Measurements from ENCODE around the gene PRKCH. TPM values are rescaled to one million over a fixed set of nuclear protein-coding genes. Genes with fewer than 3 reads are reported as not detected.

The PRKCH gene
- polyA plus RNA-seq, 4 donors, result 5.9 to 17.3 (median 12.9) TPM

DNA sequence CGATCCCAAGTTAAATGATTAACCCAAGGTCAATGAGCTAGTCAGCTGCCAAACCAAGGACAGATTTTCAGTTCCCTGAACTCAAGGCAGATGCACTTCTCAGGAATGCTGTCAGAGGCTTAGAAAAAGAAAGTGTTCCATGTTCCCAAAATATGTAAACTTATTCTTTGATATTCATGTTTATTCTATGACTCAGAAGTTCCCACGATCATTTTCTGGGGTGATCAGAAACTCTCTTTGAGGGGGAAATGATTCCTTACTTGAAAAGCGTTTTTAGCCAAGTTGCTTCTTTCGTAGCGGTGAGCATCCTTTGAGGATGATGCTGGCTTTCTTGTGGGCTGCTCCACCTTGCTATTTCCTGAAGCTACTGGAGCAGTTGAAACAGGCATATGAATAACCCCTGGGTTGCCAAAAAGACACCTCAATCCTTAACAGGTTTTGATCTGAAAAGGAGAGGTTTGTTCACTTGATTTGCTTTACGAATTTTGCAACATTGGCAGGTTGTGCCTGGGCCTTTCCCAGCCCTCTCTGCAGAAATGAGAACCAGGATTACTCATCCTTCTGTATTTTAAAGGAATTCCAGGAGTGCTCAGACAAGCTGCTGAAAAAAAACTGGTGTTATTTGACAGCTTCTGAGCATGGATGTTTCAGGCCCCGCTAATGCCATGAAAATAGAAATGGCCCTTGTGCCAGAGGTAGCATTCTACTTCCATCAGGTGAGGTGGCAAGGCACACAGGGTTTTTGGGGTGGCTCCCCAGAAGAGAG, 252.6 kb downstream of the PRKCH start:
- Histone ChIP-seq H3K4me1 (ENCODE audit: control insufficient read depth in 3 of 3, insufficient read depth in 2 of 3, low read depth in 1 of 3, low read length in 2 of 3) (peaks cover 0 to 7% (median under 1%) of the 10 kb centered on the region in 3 donors), H3K27ac (ENCODE audit: low read depth in 1 of 3, low read length in 2 of 3) (peak overlapping the region in 1 of 3 donors; percentile 41), H3K27me3 (ENCODE audit: control insufficient read depth in 3 of 3, insufficient read depth in 3 of 3, low read length in 3 of 3) (peaks cover 0 to 7% (median 0%) of the 10 kb centered on the region in 3 donors), H3K4me3 (ENCODE audit: low read depth in 1 of 3, low read length in 3 of 3) (no peak overlapping the region), H3K9me3 (ENCODE audit: control insufficient read depth in 2 of 2, insufficient read depth in 1 of 2, low read depth in 1 of 2, low read length in 1 of 2) (no peaks in the 10 kb centered on the region), H3K36me3 (ENCODE audit: control insufficient read depth in 3 of 3, insufficient read depth in 2 of 3, low read depth in 1 of 3, low read length in 3 of 3) (no peaks in the 10 kb centered on the region)
- DNase-seq, result peak; percentile 13 to 44
- no peak for FAIRE-seq
- WGBS, 3 donors, result 60 to 68% (median 62%) methylated on average over 7 of the region's 7 CpGs

DNA sequence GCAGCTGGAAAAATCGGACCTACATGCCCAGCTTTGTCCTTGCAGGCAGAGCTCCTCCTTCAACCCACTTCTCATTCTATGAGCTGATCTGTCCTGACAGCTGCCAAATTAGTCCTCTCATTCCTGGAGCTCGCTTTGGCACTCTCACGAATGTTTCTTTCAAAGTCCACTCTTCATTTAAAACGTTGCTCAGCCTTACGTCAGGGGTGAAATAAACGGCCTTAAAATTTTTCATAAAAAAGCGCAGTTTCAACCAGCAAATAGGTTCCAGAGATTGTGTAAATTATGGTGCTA, 253.1 kb downstream of the PRKCH start:
- H3K27ac ChIP-seq (ENCODE audit: low read depth in 1 of 3, low read length in 2 of 3), result no peak overlapping the region
- DNase-seq (no peak), FAIRE-seq (no peak)
- H3K27me3 ChIP-seq (ENCODE audit: control insufficient read depth in 3 of 3, insufficient read depth in 3 of 3, low read length in 3 of 3), result peaks cover 0 to 4% (median 0%) of the 10 kb centered on the region in 3 donors
- no peaks in the 10 kb centered on the region for H3K9me3 ChIP-seq (ENCODE audit: control insufficient read depth in 2 of 2, insufficient read depth in 1 of 2, low read depth in 1 of 2, low read length in 1 of 2)
- no peaks in the 10 kb centered on the region for H3K36me3 ChIP-seq (ENCODE audit: control insufficient read depth in 3 of 3, insufficient read depth in 2 of 3, low read depth in 1 of 3, low read length in 3 of 3)
- H3K4me3 ChIP-seq (ENCODE audit: low read depth in 1 of 3, low read length in 3 of 3), result no peak overlapping the region
- WGBS, 3 donors, result 50 to 85% (median 74%) methylated on average over 7 of the region's 7 CpGs
- peaks cover 0 to 6% (median 0%) of the 10 kb centered on the region in 3 donors for H3K4me1 ChIP-seq (ENCODE audit: control insufficient read depth in 3 of 3, insufficient read depth in 2 of 3, low read depth in 1 of 3, low read length in 2 of 3)

DNA sequence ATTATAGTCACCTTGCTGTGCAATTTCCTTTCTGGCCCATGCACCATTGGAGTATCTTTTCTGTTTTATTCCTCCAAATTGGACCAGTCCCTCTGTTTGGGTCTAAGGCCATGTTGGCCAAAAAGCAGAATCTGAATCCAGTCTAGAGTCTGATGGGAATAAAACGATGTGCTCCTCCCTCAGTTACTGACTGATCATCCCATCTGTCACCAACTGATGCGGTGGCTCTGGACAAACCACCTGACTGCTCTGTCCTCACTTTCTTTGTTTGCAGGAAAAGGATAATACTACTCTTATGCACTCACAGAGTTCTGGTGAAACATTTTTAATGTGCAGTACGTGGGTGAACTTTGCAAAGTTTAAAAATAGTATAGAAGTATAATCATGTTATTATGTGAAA, 253.7 kb downstream of the PRKCH start:
- 90 to 94% (median 93%) methylated on average over 3 of the region's 3 CpGs for WGBS, 3 donors

DNA sequence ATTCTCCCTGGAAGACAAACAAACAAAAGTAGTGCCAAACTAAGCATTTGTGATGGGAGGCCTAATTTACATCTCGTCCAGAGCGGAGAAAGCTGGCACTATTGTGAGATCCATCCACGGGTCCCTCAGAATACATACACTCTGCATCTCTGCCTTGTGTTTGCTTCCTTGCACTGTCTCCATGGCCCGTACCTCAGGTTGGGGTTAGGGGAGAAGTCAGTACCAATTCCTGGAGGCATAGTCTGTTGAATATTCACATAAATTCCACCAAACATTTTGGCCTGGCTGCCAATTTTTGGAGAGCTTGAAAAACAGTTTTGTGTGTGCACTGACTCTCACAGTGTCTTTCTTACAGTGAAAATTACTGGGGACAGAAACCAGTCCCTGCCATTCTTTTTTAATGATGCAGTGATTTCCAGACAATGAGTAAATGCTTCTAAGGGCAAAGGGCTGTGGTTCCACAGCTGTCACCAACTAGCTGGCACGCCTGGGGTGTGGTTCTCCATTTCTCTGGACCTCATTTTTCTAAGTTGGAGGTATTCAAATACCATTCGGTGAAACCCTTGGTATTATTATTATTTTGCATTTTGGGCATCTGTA, 254.3 kb downstream of the PRKCH start:
- Histone ChIP-seq H3K36me3 (ENCODE audit: control insufficient read depth in 3 of 3, insufficient read depth in 2 of 3, low read depth in 1 of 3, low read length in 3 of 3) (no peaks in the 10 kb centered on the region), H3K27me3 (ENCODE audit: control insufficient read depth in 3 of 3, insufficient read depth in 3 of 3, low read length in 3 of 3) (no peaks in the 10 kb centered on the region), H3K4me1 (ENCODE audit: control insufficient read depth in 3 of 3, insufficient read depth in 2 of 3, low read depth in 1 of 3, low read length in 2 of 3) (peaks cover 0 to 4% (median 0%) of the 10 kb centered on the region in 3 donors), H3K4me3 (ENCODE audit: low read depth in 1 of 3, low read length in 3 of 3) (no peak overlapping the region), H3K9me3 (ENCODE audit: control insufficient read depth in 2 of 2, insufficient read depth in 1 of 2, low read depth in 1 of 2, low read length in 1 of 2) (no peaks in the 10 kb centered on the region), H3K27ac (ENCODE audit: low read depth in 1 of 3, low read length in 2 of 3) (no peak overlapping the region)
- 71 to 81% (median 77%) methylated on average over 6 of the region's 6 CpGs for WGBS, 3 donors
- FAIRE-seq (no peak), DNase-seq (peak in 1 of 2 donors; percentile 28)

More for the DNA sequence above, 253.7 kb downstream of the PRKCH start:
- Histone ChIP-seq H3K4me3 (ENCODE audit: low read depth in 1 of 3, low read length in 3 of 3) (no peak overlapping the region), H3K4me1 (ENCODE audit: control insufficient read depth in 3 of 3, insufficient read depth in 2 of 3, low read depth in 1 of 3, low read length in 2 of 3) (peaks cover 0 to 4% (median 0%) of the 10 kb centered on the region in 3 donors), H3K27me3 (ENCODE audit: control insufficient read depth in 3 of 3, insufficient read depth in 3 of 3, low read length in 3 of 3) (no peaks in the 10 kb centered on the region), H3K9me3 (ENCODE audit: control insufficient read depth in 2 of 2, insufficient read depth in 1 of 2, low read depth in 1 of 2, low read length in 1 of 2) (no peaks in the 10 kb centered on the region), H3K27ac (ENCODE audit: low read depth in 1 of 3, low read length in 2 of 3) (no peak overlapping the region), H3K36me3 (ENCODE audit: control insufficient read depth in 3 of 3, insufficient read depth in 2 of 3, low read depth in 1 of 3, low read length in 3 of 3) (no peaks in the 10 kb centered on the region)
- FAIRE-seq, result no peak
- no peak for DNase-seq

DNA sequence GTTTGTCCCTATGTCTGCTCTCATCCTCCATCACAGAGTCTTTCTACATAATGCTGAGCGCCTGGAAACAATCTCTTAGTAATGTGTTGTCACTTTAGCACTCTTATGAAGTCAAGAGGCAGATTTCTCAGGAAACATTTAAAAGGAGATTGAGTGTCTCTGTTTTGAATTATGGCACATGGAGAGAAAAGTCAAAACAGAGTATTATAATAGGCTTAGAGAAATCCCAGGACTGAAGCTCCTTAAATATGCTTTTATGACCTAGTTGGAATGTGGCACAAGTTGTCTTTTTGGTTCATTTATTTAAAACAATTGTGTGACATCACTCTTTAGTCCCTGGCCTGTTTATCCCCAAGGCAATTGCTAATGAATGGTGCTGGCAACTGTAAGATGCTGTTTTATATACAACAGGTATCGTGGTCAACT, 256.1 kb downstream of the PRKCH start:
- no peaks in the 10 kb centered on the region for H3K36me3 ChIP-seq (ENCODE audit: control insufficient read depth in 3 of 3, insufficient read depth in 2 of 3, low read depth in 1 of 3, low read length in 3 of 3)
- H3K4me1 ChIP-seq (ENCODE audit: control insufficient read depth in 3 of 3, insufficient read depth in 2 of 3, low read depth in 1 of 3, low read length in 2 of 3), result peaks cover 0 to 4% (median 0%) of the 10 kb centered on the region in 3 donors
- H3K9me3 ChIP-seq (ENCODE audit: control insufficient read depth in 2 of 2, insufficient read depth in 1 of 2, low read depth in 1 of 2, low read length in 1 of 2), result no peaks in the 10 kb centered on the region
- DNase-seq (no peak), FAIRE-seq (no peak)
- WGBS, 3 donors, result 89 to 98% (median 96%) methylated on average over 2 of the region's 2 CpGs
- no peaks in the 10 kb centered on the region for H3K27me3 ChIP-seq (ENCODE audit: control insufficient read depth in 3 of 3, insufficient read depth in 3 of 3, low read length in 3 of 3)
- H3K4me3 ChIP-seq (ENCODE audit: low read depth in 1 of 3, low read length in 3 of 3), result no peak overlapping the region
- H3K27ac ChIP-seq (ENCODE audit: low read depth in 1 of 3, low read length in 2 of 3), result no peak overlapping the region

DNA sequence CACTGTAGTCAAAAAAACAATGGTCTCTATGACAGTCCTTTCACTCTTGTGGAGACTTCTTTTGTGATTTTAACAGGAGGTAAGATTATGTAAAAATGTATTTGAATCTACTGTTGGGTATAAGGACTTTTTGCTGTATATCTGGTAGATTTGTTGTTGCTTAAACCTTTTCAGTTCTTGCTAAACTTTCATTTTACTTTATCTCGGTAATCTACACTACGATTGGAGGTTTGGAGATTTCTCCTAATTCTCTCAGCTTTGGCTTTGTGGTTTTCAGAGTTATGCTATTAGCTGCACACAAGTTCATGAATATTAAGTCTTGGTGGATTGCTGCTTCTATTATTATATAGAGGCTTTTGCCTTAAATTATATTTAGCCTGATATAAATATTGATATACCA, 257.4 kb downstream of the PRKCH start:
- no peak for FAIRE-seq
- no peaks in the 10 kb centered on the region for H3K9me3 ChIP-seq (ENCODE audit: control insufficient read depth in 2 of 2, insufficient read depth in 1 of 2, low read depth in 1 of 2, low read length in 1 of 2)
- no peaks in the 10 kb centered on the region for H3K36me3 ChIP-seq (ENCODE audit: control insufficient read depth in 3 of 3, insufficient read depth in 2 of 3, low read depth in 1 of 3, low read length in 3 of 3)
- H3K4me3 ChIP-seq (ENCODE audit: low read depth in 1 of 3, low read length in 3 of 3), result no peak overlapping the region
- 57 to 82% (median 77%) methylated on average over 2 of the region's 2 CpGs for WGBS, 3 donors
- H3K27me3 ChIP-seq (ENCODE audit: control insufficient read depth in 3 of 3, insufficient read depth in 3 of 3, low read length in 3 of 3), result no peaks in the 10 kb centered on the region
- DNase-seq, result no peak
- H3K4me1 ChIP-seq (ENCODE audit: control insufficient read depth in 3 of 3, insufficient read depth in 2 of 3, low read depth in 1 of 3, low read length in 2 of 3), result no peaks in the 10 kb centered on the region
- no peak overlapping the region for H3K27ac ChIP-seq (ENCODE audit: low read depth in 1 of 3, low read length in 2 of 3)

DNA sequence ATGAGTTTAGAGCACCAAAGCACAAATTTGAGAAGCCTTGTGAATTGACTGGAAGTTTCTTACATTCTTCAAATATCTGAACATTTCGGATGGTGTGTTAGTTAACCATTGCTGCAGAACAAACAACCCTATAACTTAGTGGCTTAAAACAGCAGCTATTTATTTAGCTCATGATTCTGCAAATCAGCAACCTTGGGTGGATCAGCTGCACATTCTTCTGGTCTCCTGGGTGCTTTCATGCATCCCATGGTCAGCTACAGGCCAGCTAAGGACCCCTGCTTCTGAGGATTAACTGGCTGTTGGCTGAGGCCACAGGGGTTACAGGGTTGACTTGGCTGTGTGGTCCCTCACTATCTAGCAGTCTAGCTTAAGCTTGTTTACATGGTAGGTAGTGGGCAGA, 260.0 kb downstream of the PRKCH start:
- H3K4me3 ChIP-seq (ENCODE audit: low read depth in 1 of 3, low read length in 3 of 3), result no peak overlapping the region
- DNase-seq (no peak), FAIRE-seq (no peak)
- WGBS, 3 donors, result 77 to 90% (median 83%) methylated on average over 1 of the region's 1 CpG
- H3K36me3 ChIP-seq (ENCODE audit: control insufficient read depth in 3 of 3, insufficient read depth in 2 of 3, low read depth in 1 of 3, low read length in 3 of 3), result no peaks in the 10 kb centered on the region
- no peaks in the 10 kb centered on the region for H3K9me3 ChIP-seq (ENCODE audit: control insufficient read depth in 2 of 2, insufficient read depth in 1 of 2, low read depth in 1 of 2, low read length in 1 of 2)
- H3K27me3 ChIP-seq (ENCODE audit: control insufficient read depth in 3 of 3, insufficient read depth in 3 of 3, low read length in 3 of 3), result no peaks in the 10 kb centered on the region
- peaks cover 0 to 3% (median 2%) of the 10 kb centered on the region in 3 donors for H3K4me1 ChIP-seq (ENCODE audit: control insufficient read depth in 3 of 3, insufficient read depth in 2 of 3, low read depth in 1 of 3, low read length in 2 of 3)
- no peak overlapping the region for H3K27ac ChIP-seq (ENCODE audit: low read depth in 1 of 3, low read length in 2 of 3)

DNA sequence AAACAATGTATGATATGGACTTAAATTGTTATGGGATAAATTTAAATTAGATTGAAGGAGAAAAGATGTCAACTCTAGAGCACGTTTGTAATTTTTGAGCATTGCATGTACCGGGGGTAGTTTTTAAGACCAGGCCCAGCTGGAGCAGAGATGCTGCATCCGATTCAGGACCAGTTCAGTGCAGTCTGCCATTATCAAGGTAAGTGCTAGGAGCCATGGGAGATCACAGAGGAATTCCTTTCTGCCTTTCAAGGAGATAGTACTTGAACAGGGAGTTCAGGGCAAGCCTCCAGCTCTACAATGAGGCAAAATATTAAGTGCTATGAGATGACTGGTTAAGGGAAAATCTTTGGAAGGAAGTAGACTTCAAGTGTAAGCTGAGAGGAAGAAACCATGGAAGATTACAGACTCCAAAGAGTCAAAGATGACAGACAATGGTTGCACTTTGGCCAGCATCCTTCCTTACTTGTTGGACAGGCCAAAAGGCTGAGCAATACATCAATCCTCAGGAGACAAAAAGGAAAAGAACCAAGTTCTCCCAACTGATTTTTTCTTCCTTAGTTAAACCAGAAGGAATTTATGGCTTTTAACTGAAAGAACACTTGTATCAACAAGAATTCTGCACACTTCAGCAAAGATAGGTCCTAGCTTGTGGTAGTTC, 260.7 kb downstream of the PRKCH start:
- Histone ChIP-seq H3K27ac (ENCODE audit: low read depth in 1 of 3, low read length in 2 of 3) (peak overlapping the region in 1 of 3 donors; percentile 42), H3K4me3 (ENCODE audit: low read depth in 1 of 3, low read length in 3 of 3) (no peak overlapping the region), H3K36me3 (ENCODE audit: control insufficient read depth in 3 of 3, insufficient read depth in 2 of 3, low read depth in 1 of 3, low read length in 3 of 3) (no peaks in the 10 kb centered on the region), H3K27me3 (ENCODE audit: control insufficient read depth in 3 of 3, insufficient read depth in 3 of 3, low read length in 3 of 3) (no peaks in the 10 kb centered on the region), H3K9me3 (ENCODE audit: control insufficient read depth in 2 of 2, insufficient read depth in 1 of 2, low read depth in 1 of 2, low read length in 1 of 2) (no peaks in the 10 kb centered on the region), H3K4me1 (ENCODE audit: control insufficient read depth in 3 of 3, insufficient read depth in 2 of 3, low read depth in 1 of 3, low read length in 2 of 3) (peaks cover 0 to 3% (median 2%) of the 10 kb centered on the region in 3 donors)
- FAIRE-seq (no peak), DNase-seq (no peak)
- WGBS, 3 donors, result 93 to 96% (median 95%) methylated on average over 3 of the region's 3 CpGs

All from small intestine (tissue), 7 donors.